HG03025 (cell line): ENCODE data around the gene SYVN1.

Experiments used
- ATAC-seq: cut with Tn5 transposase; IDR thresholded peaks from one replicate; pipeline ENCODE4 v1.9.1; 2021; ENCODE audit warnings: mild to moderate bottlenecking, moderate library complexity; ENCODE audit not compliant: unreplicated experiment, low FRiP score

SYVN1 gene

DNA sequence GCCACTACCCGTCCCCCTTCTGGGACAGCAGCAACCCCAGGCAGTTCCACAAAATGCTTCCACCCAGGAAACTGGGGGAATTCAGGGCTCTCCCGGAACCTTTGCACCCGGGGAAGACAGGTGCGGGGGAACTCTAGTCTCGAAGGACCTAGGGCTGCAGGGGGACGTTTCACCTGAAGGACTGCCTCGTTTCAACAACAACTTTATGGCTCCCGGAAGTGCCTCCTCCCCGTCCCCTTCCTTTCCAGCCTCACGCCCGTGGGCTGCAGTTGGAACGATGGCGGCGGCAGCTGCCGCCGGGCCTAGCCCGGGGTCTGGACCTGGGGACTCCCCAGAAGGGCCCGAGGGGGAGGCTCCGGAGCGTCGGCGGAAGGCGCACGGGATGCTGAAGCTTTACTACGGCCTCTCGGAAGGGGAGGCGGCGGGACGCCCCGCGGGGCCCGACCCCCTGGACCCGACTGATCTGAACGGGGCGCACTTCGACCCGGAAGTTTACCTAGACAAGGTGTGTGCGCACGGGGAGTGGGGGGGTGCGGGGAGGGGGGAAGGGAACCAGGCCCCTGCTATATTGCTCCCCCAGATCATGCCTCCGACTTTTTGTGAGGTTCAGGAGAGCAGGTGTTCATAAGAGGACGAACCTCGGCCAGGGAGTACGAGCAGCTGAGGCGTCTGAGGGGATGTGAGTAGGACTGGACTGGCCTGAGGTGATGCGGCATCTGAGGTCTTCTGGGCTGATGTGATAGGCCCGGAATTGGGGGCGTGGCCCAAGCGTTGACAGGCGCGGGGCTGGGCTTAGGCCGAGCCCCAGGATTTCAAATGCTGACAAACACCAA is 38.1 kb downstream of the SYVN1 start, which contains the start of gene VPS51:
Gene VPS51 (plus strand): TSS at position 241 of the 833 bp plus-strand sequence. CDS start 37 bp downstream, at position 278.
- ATAC-seq = peak; percentile 53

GRCh38 chr11:65095427-65095826 is 38.9 kb downstream of the SYVN1 start:
- ATAC-seq = no peak

DNA sequence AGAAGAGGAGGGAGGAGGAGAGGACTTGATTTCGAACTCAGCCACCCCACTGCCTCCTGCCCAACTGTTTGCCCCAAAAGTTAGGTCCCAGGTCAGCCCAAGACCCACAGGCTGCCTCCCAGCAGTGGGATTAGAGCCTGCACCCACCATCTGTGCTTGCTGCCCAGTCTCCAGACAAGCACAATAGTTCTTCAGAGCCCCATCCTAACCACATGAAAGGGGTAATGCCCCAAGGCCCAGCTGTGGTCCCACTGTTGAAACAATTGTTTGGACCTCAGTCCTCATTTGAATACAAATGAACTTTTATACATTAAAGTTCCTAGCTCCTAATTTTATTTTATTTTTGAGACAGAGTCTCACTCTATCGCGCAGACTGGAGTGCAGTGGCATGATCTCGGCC is 43.7 kb downstream of the SYVN1 start:
- no peak for ATAC-seq

GRCh38 chr11:65089621-65090020 is 44.7 kb downstream of the SYVN1 start:
- no peak for ATAC-seq

DNA sequence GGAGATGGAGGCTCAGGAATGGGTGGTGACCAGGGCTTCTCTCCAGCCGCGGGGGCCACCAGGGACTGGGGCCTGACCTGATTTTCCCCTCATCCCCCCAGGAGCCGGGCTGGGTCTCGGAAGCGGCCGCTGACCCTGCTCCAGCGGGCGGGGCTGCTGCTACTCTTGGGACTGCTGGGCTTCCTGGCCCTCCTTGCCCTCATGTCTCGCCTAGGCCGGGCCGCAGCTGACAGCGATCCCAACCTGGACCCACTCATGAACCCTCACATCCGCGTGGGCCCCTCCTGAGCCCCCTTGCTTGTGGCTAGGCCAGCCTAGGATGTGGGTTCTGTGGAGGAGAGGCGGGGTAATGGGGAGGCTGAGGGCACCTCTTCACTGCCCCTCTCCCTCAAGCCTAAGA is 46.5 kb downstream of the SYVN1 start:
- ATAC-seq = no peak

DNA sequence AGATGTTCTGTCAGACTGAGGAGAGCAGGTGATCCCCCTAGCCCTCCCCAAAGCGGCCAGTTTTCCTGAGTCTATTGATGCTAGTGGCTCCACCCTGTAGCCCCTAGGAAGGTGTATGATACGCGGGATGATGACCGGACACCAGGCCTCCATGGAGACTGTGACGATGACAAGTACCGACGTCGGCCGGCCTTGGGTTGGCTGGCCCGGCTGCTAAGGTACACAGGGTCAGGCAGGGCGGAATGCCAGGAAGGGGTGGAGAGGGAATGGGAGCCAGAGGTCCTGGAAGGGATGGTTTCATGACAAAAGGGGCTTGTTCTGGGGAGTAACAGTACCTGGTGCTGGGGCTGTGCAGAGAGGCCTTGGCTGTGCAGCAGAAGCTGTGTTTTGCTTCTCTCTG is 47.1 kb downstream of the SYVN1 start:
- ATAC-seq = no peak

DNA sequence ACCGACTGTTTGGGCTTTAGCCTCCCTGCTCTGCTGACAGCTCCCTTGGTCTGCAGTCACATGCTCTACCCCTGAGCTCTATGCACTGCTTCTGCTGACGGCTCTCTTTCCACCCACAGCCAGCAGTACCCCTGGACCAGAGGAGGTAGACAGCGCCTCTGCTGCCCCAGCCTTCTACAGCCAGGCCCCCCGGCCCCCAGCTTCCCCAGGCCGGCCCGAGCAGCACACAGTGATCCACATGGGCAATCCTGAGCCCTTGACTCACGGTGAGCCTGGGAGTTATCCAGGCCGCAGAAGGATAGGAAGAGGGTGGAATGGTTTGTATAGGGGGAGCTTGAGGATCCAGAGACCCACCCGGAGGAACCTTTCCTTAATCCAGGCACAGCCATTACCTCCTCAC is 47.5 kb downstream of the SYVN1 start:
- no peak for ATAC-seq

DNA sequence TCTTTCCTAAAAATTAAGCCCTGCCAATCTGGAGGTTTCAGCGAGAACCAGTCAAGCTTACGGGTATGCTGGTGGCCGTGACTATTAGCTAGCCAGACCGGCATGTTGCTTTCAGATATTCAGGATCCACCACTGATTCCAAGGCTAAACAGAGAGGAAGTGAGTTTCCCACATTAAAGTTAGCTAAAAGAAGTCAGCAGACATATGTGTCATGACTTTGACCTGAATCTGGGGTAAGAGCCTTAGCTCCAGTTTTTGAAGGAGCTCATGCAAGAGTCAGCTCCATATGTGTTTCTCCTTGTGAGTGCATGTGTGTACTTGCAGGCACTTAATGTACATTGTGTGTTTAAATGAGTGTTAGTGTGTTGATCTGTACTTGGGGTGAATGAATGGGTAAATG is 48.9 kb downstream of the SYVN1 start:
- no peak for ATAC-seq

DNA sequence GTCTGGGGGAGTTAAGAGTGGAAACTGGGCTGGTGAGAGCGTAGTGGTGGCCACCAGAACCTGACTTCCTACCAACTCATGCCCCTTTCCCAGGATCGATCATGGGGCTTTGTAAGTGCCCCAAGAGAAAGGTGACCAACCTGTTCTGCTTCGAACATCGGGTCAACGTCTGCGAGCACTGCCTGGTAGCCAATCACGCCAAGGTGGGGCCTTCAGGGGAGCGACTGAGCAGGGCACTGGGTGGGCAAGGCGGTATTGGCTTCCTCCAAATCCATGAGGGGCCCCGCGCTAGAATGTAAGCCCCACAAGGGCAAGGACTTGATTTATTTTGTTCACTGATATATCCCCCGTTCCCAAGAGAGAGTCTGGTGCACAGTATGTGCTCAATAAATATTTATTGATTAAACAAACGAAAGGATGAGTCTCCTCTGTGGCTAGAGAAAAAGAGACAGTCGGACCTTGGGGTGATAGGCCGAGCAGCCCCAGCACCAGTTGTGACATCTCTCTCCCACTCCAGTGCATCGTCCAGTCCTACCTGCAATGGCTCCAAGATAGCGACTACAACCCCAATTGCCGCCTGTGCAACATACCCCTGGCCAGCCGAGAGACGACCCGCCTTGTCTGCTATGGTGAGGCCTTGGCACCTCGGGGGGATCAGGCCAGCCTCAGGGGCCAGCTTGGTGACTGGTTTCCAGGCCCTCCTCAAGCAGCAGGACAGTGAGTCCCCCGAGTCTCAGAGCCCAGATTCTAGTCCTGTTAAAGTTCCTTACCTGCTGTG is 49.5 kb downstream of the SYVN1 start:
- ATAC-seq = no peak

- ATAC-seq = peak; percentile 67
Observed at GRCh38 chr11:65083834-65084597, 50.3 kb downstream of the SYVN1 start, which contains the start of the genes CDCA5 and ZFPL1. Gene CDCA5 (minus strand): TSS chr11:65084040. CDS start chr11:65083978, 62 bp downstream. Gene ZFPL1 (plus strand): TSS chr11:65084222. CDS start chr11:65084699, 477 bp downstream.

- peak; percentile 32 for ATAC-seq
Observed at GRCh38 chr11:65083134-65083833, 51.0 kb downstream of the SYVN1 start.

GRCh38 chr11:65078786-65079342 is 55.5 kb downstream of the SYVN1 start:
- ATAC-seq = no peak

- ATAC-seq = no peak
Observed at GRCh38 chr11:65078151-65078550, 56.2 kb downstream of the SYVN1 start.

DNA sequence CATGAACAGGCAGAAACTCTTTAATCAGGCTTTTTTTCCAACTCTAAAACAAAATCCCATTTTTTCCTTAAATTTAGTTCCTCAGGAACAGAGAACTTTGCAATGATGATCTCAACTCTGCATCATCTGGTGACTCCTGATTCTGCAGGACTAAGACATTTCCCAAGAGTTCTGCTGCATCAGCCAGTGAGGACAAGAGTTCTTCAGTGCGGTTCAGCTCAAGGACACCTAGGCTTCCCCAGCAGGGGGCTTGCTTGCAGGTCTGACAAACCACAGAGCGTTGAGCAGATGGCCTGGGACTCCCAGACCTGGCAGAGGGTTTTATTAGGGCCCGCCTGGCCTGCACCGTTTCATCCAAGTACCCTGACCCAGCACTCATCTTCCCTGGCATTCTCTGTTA is 56.9 kb downstream of the SYVN1 start:
- no peak for ATAC-seq
